Prostate gland (tissue), 2 donors: Measurements from ENCODE around the gene ZMIZ1. TPM values are rescaled to one million over a fixed set of nuclear protein-coding genes. Genes with fewer than 3 reads are reported as not detected.

Experiments
- DNase-seq: peaks from one replicate; pipeline ENCODE4 v3.0.0-alpha.2; 2019; ENCODE audit warnings: low spot score
- H3K27ac ChIP-seq, 2 donors: fragments of 200-600 bp; sonication (generic); 2 replicates each; pipeline ENCODE4 v1.5.1; 2017 to 2019
- H3K27me3 ChIP-seq: fragments of 200-600 bp; sonication (generic); replicated peaks from 2 replicates; pipeline ENCODE4 v1.5.1; 2019; ENCODE audit not compliant: insufficient read depth
- H3K36me3 ChIP-seq, 2 donors: fragments of 200-600 bp; sonication (generic); 1 replicate in 1 of 2; 2 replicates in 1 of 2; pipeline versions ENCODE4 v1.5.1 to v1.8.1; 2017 to 2019
- H3K4me1 ChIP-seq: fragments of 200-600 bp; sonication (generic); replicated peaks from 2 replicates; pipeline ENCODE4 v1.5.1; 2019
- H3K4me3 ChIP-seq, 2 donors: fragments of 200-600 bp; sonication (generic); 2 replicates each; pipeline ENCODE4 v1.5.1; 2017 to 2019
- H3K9me3 ChIP-seq: fragments of 200-600 bp; sonication (generic); 2 replicates; pipeline ENCODE4 v1.5.1; 2017
- CTCF ChIP-seq, 4 experiments: fragments of 200-600 bp in 2 of 4; fragments of 450-650 bp in 2 of 4; sonication (generic) in 2 of 4; IDR thresholded peaks; 1 replicate in 3 of 4; 2 replicates in 1 of 4; pipeline ENCODE4 v1.5.1; 2016 to 2019; ENCODE audit warnings: antibody characterized with exemption in 4 of 4, mild to moderate bottlenecking in 2 of 4, moderate library complexity in 2 of 4
- POLR2A ChIP-seq: fragments of 450-650 bp; IDR thresholded peaks from one replicate; pipeline ENCODE4 v1.6.1; 2016; ENCODE audit warnings: antibody characterized with exemption, mild to moderate bottlenecking
- POLR2AphosphoS5 ChIP-seq: sonication (generic); formaldehyde crosslinking; IDR thresholded peaks from one replicate; pipeline ENCODE4 v1.6.1; 2017; ENCODE audit warnings: antibody characterized with exemption
- WGBS: methylation state at CpG from one replicate; pipeline ENCODE4 v1.1.5; 2018; 5-methylcytosine and 5-hydroxymethylcytosine counted together
- intact Hi-C: fragments of 100-400 bp; cut with DNase I; formaldehyde crosslinking; loops from one replicate; pipeline ENCODE4 v1.14.2; 2022
- total RNA-seq, 2 donors: library from RNA; depleted of rRNA; stranded (reverse); fragments of >200 nt; gene quantifications; one replicate each; pipeline ENCODE4 v1.1.0, GENCODE V29; 2016

Gene ZMIZ1
- total RNA-seq, 2 donors from 2014 or later: 69.6 to 78.5 TPM

GRCh38 chr10:79353726-79354125 is 285.0 kb downstream of the ZMIZ1 start:
- Histone ChIP-seq H3K4me3 (no peak overlapping the region), H3K9me3 (no peaks in the 10 kb centered on the region), H3K27me3 (no peaks in the 10 kb centered on the region), H3K27ac (no peak overlapping the region), H3K4me1 (no peaks in the 10 kb centered on the region), H3K36me3 (peaks cover 0 to 5% of the 10 kb centered on the region in 2 donors)
- no peak for DNase-seq
- no peak for TF ChIP-seq POLR2AphosphoS5
- TF ChIP-seq CTCF (IDR thresholded peaks at IDR 0.05): no peak
- no peak for TF ChIP-seq POLR2A
- WGBS: 91% methylated on average over 11 of the region's 11 CpGs
- intact Hi-C loops: no loop called here

- WGBS: 50% methylated on average over 3 of the region's 3 CpGs
- Histone ChIP-seq H3K9me3 (no peaks in the 10 kb centered on the region), H3K27ac (no peak overlapping the region), H3K4me3 (no peak overlapping the region), H3K36me3 (peaks cover 0 to 5% of the 10 kb centered on the region in 2 donors), H3K4me1 (no peaks in the 10 kb centered on the region), H3K27me3 (no peaks in the 10 kb centered on the region)
- intact Hi-C loops: no loop called here
- no peak for DNase-seq
- TF ChIP-seq POLR2A (no peak), CTCF (IDR thresholded peaks at IDR 0.05) (no peak), POLR2AphosphoS5 (no peak)
These were observed 285.4 kb downstream of the ZMIZ1 start for GRCh38 chr10:79354141-79354540.

GRCh38 chr10:79354615-79355014 is 285.8 kb downstream of the ZMIZ1 start:
- no peak for TF ChIP-seq POLR2AphosphoS5
- TF ChIP-seq CTCF (IDR thresholded peaks at IDR 0.05): no peak
- TF ChIP-seq POLR2A: no peak
- intact Hi-C loops: no loop called here
- H3K27ac ChIP-seq: no peak overlapping the region
- peaks cover 0 to 5% of the 10 kb centered on the region in 2 donors for H3K36me3 ChIP-seq
- WGBS: 92% methylated on average over 6 of the region's 6 CpGs
- H3K9me3 ChIP-seq: no peaks in the 10 kb centered on the region
- no peak for DNase-seq
- H3K27me3 ChIP-seq: no peaks in the 10 kb centered on the region
- no peak overlapping the region for H3K4me3 ChIP-seq
- H3K4me1 ChIP-seq: no peaks in the 10 kb centered on the region

GRCh38 chr10:79355420-79356017 is 286.8 kb downstream of the ZMIZ1 start:
- H3K4me3 ChIP-seq: no peak overlapping the region
- H3K9me3 ChIP-seq: no peaks in the 10 kb centered on the region
- no peaks in the 10 kb centered on the region for H3K4me1 ChIP-seq
- DNase-seq: no peak
- H3K27me3 ChIP-seq: no peaks in the 10 kb centered on the region
- no peak for TF ChIP-seq POLR2AphosphoS5
- no peak for TF ChIP-seq POLR2A
- TF ChIP-seq CTCF (IDR thresholded peaks at IDR 0.05): no peak
- intact Hi-C loops: no loop called here
- peaks cover 0 to 5% of the 10 kb centered on the region in 2 donors for H3K36me3 ChIP-seq
- H3K27ac ChIP-seq: no peak overlapping the region
- WGBS: 79% methylated on average over 6 of the region's 6 CpGs

- no peak for DNase-seq
- Histone ChIP-seq H3K4me1 (no peaks in the 10 kb centered on the region), H3K4me3 (no peak overlapping the region), H3K9me3 (no peaks in the 10 kb centered on the region), H3K27me3 (no peaks in the 10 kb centered on the region), H3K27ac (no peak overlapping the region), H3K36me3 (peaks cover 0 to 5% of the 10 kb centered on the region in 2 donors)
- intact Hi-C loops: no loop called here
- no peak for TF ChIP-seq POLR2AphosphoS5
- TF ChIP-seq POLR2A: no peak
- TF ChIP-seq CTCF (IDR thresholded peaks at IDR 0.05): no peak
- WGBS: 86% methylated on average over 5 of the region's 5 CpGs
These were observed 287.3 kb downstream of the ZMIZ1 start for GRCh38 chr10:79356104-79356503.
